ENCODE measurements around the gene CASZ1. TPM values are rescaled to one million over a fixed set of nuclear protein-coding genes. Genes with fewer than 3 reads are reported as not detected.

The CASZ1 gene
- total and polyA plus RNA-seq, 8 donors, result 6.0 to 166 (median 39.8) TPM

DNA sequence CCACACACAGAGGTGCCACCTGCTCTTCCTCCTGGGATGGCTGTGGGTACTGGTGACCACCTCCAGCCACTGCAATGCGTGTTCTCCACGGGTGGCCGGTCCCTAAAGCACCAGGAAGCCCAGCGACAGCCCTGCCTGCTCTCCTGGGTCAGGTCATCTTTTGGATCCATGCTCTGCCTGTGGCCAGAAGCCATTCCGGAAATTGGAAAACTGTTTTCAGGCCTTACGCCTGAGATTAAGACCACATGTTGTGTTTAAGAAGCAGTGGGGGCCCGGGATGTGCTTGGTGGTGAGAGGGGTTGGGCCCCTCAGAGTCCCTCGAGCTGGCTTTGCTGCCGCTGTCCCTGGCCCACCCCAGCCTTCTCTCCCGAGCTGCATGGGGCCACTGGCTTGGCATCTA, 170.9 kb downstream of the CASZ1 start:
- H3K4me1 ChIP-seq, result peaks cover 8 to 33% (median 32%) of the 10 kb centered on the region in 4 donors
- intact Hi-C loops (cut with DNase I; ENCODE audit: low total_unique reads), result no loop called here
- H3K9me3 ChIP-seq, result no peaks in the 10 kb centered on the region
- no peak for DNase-seq
- TF ChIP-seq EP300 (IDR thresholded peaks at IDR 0.05), result no peak
- TF ChIP-seq POLR2A (IDR thresholded peaks at IDR 0.05), result no peak
- TF ChIP-seq POLR2AphosphoS5 (IDR thresholded peaks at IDR 0.05), result no peak
- TF ChIP-seq, protein P1, sequence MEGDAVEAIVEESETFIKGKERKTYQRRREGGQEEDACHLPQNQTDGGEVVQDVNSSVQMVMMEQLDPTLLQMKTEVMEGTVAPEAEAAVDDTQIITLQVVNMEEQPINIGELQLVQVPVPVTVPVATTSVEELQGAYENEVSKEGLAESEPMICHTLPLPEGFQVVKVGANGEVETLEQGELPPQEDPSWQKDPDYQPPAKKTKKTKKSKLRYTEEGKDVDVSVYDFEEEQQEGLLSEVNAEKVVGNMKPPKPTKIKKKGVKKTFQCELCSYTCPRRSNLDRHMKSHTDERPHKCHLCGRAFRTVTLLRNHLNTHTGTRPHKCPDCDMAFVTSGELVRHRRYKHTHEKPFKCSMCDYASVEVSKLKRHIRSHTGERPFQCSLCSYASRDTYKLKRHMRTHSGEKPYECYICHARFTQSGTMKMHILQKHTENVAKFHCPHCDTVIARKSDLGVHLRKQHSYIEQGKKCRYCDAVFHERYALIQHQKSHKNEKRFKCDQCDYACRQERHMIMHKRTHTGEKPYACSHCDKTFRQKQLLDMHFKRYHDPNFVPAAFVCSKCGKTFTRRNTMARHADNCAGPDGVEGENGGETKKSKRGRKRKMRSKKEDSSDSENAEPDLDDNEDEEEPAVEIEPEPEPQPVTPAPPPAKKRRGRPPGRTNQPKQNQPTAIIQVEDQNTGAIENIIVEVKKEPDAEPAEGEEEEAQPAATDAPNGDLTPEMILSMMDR (IDR thresholded peaks at IDR 0.05), result no peak
- H3K36me3 ChIP-seq, result peaks cover 5 to 72% (median 59%) of the 10 kb centered on the region in 4 donors
- no peak overlapping the region for H3K4me3 ChIP-seq
- H3K27ac ChIP-seq, result no peak overlapping the region
- no peaks in the 10 kb centered on the region for H3K27me3 ChIP-seq
- WGBS, 5 donors, result 86 to 90% (median 87%) methylated on average over 10 of the region's 10 CpGs

GRCh38 chr1:10625076-10625475, 171.4 kb downstream of the CASZ1 start:
- H3K9me3 ChIP-seq, result no peaks in the 10 kb centered on the region
- peaks cover 5 to 69% (median 56%) of the 10 kb centered on the region in 4 donors for H3K36me3 ChIP-seq
- H3K27me3 ChIP-seq, result no peaks in the 10 kb centered on the region
- no peak for DNase-seq
- intact Hi-C loops (cut with DNase I; ENCODE audit: low total_unique reads), result no loop called here
- TF ChIP-seq EP300 (IDR thresholded peaks at IDR 0.05) (no peak), POLR2AphosphoS5 (IDR thresholded peaks at IDR 0.05) (no peak), POLR2A (IDR thresholded peaks at IDR 0.05) (no peak)
- TF ChIP-seq, protein P1 (IDR thresholded peaks at IDR 0.05), result no peak
- H3K4me1 ChIP-seq, result peaks cover 8 to 31% (median 30%) of the 10 kb centered on the region in 4 donors
- no peak overlapping the region for H3K27ac ChIP-seq
- WGBS, 5 donors, result 94 to 97% (median 96%) methylated on average over 4 to 9 of the region's 9 CpGs
- H3K4me3 ChIP-seq, result no peak overlapping the region

DNA sequence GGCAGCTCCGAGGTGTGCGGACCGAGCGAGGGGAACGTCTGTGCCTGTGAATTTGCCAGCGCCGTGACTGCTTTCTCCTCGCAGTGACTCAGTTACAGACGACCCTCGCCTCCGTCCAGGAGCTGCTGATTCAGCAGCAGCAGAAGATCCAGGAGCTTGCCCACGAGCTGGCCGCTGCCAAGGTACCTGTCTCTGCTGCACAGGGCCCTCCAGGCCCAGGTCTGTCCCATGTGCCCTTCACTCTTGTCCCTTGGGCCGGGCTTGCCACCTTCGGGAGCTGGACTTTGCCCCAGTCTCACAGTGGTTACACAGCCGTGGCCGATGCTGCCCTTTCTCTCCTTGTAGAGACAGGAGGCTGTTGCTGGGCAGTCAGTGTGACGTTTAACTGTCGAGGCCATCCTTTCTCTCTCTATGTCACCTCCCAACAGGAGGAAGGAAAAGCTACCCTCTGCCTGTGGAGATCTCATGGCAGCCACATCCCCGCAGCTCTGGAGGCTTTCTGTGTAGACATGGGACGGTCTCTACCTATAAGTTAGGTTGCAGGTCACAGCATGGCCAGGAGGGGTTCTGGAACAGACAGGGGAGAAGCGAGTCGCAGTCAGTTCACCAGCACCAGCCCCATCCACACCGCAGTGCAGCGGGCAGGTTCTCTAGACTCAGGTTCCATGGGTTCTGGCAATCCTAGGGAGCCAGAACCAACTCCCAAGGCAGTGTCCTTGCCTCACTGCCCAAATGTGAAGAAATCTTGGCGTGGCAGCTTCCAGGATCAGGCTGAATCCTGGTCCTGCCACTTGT, 172.0 kb downstream of the CASZ1 start:
- H3K36me3 ChIP-seq, result peaks cover 5 to 63% (median 51%) of the 10 kb centered on the region in 4 donors
- no peaks in the 10 kb centered on the region for H3K9me3 ChIP-seq
- 77 to 89% (median 80%) methylated on average over 21 to 26 of the region's 26 CpGs for WGBS, 5 donors
- peak in 1 of 2 donors; percentile 66 for DNase-seq
- H3K27me3 ChIP-seq, result no peaks in the 10 kb centered on the region
- H3K27ac ChIP-seq, result no peak overlapping the region
- no peak overlapping the region for H3K4me3 ChIP-seq
- H3K4me1 ChIP-seq, result peaks cover 8 to 30% (median 25%) of the 10 kb centered on the region in 4 donors
- intact Hi-C loops (cut with DNase I; ENCODE audit: low total_unique reads), result no loop called here
- TF ChIP-seq, protein P1 (IDR thresholded peaks at IDR 0.05), result no peak
- TF ChIP-seq POLR2A (IDR thresholded peaks at IDR 0.05) (no peak), EP300 (IDR thresholded peaks at IDR 0.05) (no peak), POLR2AphosphoS5 (IDR thresholded peaks at IDR 0.05) (no peak)

DNA sequence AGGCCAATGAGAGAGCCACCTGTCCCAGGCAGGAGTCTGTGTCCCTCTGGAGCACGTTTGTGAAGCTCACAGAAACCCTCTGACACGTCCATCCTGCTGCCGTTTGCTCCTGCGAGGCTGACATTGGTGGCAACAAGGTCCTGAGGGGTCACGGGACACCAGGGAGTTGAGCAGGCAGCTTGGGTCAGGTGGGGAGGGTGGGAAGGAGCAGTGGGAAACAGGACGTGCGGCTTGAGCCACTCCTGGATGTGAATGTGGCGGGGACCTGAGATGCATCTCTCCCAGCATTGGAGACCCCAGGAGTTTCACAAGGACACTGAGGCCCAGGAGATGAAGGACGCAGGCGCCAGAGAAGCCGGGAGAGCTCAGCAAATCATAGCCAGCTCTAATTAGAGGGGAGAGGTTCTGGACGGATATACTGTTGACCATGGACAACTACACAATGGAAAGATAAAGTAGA, 172.7 kb downstream of the CASZ1 start:
- intact Hi-C loops (cut with DNase I; ENCODE audit: low total_unique reads), result no loop called here
- Histone ChIP-seq H3K27ac (no peak overlapping the region), H3K4me3 (no peak overlapping the region), H3K9me3 (no peaks in the 10 kb centered on the region), H3K27me3 (no peaks in the 10 kb centered on the region), H3K4me1 (peaks cover under 1 to 22% (median 17%) of the 10 kb centered on the region in 4 donors), H3K36me3 (peaks cover 5 to 62% (median 48%) of the 10 kb centered on the region in 4 donors)
- TF ChIP-seq, protein P1 (IDR thresholded peaks at IDR 0.05), result no peak
- TF ChIP-seq EP300 (IDR thresholded peaks at IDR 0.05), result no peak
- TF ChIP-seq POLR2A (IDR thresholded peaks at IDR 0.05), result no peak
- no peak for TF ChIP-seq POLR2AphosphoS5 (IDR thresholded peaks at IDR 0.05)
- no peak for DNase-seq
- WGBS, 5 donors, result 85 to 95% (median 88%) methylated on average over 12 of the region's 12 CpGs

Data from stomach (tissue), 9 donors.